H9 (cell line): ENCODE measurements around the gene PLRG1. TPM values are rescaled to one million over a fixed set of nuclear protein-coding genes. Genes with fewer than 3 reads are reported as not detected.

Source experiments
- DNase-seq: peaks from one replicate; pipeline ENCODE4 v3.0.0-alpha.2; 2017
- H2AFZ ChIP-seq: one replicate; pipeline ENCODE4 v1.6.1; 2013; ENCODE audit warnings: mild to moderate bottlenecking, low read length, control low read depth, moderate library complexity
- H2AK5ac ChIP-seq: 2 replicates; pipeline ENCODE4 v1.6.1; 2013; ENCODE audit warnings: low read length, control low read depth, mixed read lengths; ENCODE audit not compliant: insufficient read length
- H2BK120ac ChIP-seq: one replicate; pipeline ENCODE4 v1.6.1; 2013; ENCODE audit warnings: low read depth, mild to moderate bottlenecking, low read length, control low read depth, inconsistent platforms; ENCODE audit not compliant: poor library complexity, severe bottlenecking
- H2BK12ac ChIP-seq: 2 replicates; pipeline ENCODE4 v1.6.1; 2013; ENCODE audit warnings: low read length, control low read depth, mixed read lengths, low read depth; ENCODE audit not compliant: insufficient read length
- H2BK15ac ChIP-seq: 2 replicates; pipeline ENCODE4 v1.6.1; 2013; ENCODE audit warnings: low read depth, low read length, control low read depth
- H2BK20ac ChIP-seq: one replicate; pipeline ENCODE4 v1.6.1; 2013; ENCODE audit warnings: low read depth, mild to moderate bottlenecking, low read length, control low read depth, inconsistent platforms; ENCODE audit not compliant: poor library complexity, severe bottlenecking
- H2BK5ac ChIP-seq: 2 replicates; pipeline ENCODE4 v1.6.1; 2013; ENCODE audit warnings: low read length, control low read depth, mixed read lengths; ENCODE audit not compliant: insufficient read length
- H3K14ac ChIP-seq: 2 replicates; pipeline ENCODE4 v1.6.1; 2013; ENCODE audit warnings: low read length, control low read depth; ENCODE audit not compliant: insufficient read depth
- H3K18ac ChIP-seq: 2 replicates; pipeline ENCODE4 v1.6.1; 2013; ENCODE audit warnings: low read depth, mild to moderate bottlenecking, mixed read lengths, low read length, control low read depth; ENCODE audit not compliant: insufficient read length
- H3K23ac ChIP-seq: 2 replicates; pipeline ENCODE4 v1.6.1; 2013; ENCODE audit warnings: low read length, control low read depth, mixed read lengths, low read depth; ENCODE audit not compliant: insufficient read length
- H3K23me2 ChIP-seq: 2 replicates; pipeline ENCODE4 v1.6.1; 2013; ENCODE audit warnings: low read depth, mild to moderate bottlenecking, mixed read lengths, low read length, control low read depth; ENCODE audit not compliant: insufficient read length, poor library complexity, severe bottlenecking
- H3K27ac ChIP-seq: 2 replicates; pipeline ENCODE4 v1.5.1; 2013; ENCODE audit warnings: low read length, control low read depth, mixed read lengths, low read depth; ENCODE audit not compliant: insufficient read length
- H3K27me3 ChIP-seq: 2 replicates; pipeline ENCODE4 v1.6.1; 2013; ENCODE audit warnings: low read length, control low read depth, inconsistent platforms; ENCODE audit not compliant: insufficient read depth
- H3K4ac ChIP-seq: 2 replicates; pipeline ENCODE4 v1.6.1; 2013; ENCODE audit warnings: low read depth, mild to moderate bottlenecking, control low read depth, inconsistent platforms, low read length, moderate library complexity
- H3K4me1 ChIP-seq: 2 replicates; pipeline ENCODE4 v1.6.1; 2013; ENCODE audit warnings: low read length, control low read depth, inconsistent platforms; ENCODE audit not compliant: insufficient read depth
- H3K4me2 ChIP-seq: 2 replicates; pipeline ENCODE4 v1.6.1; 2013; ENCODE audit warnings: low read length, control low read depth, mixed read lengths; ENCODE audit not compliant: insufficient read length, insufficient read depth
- H3K56ac ChIP-seq: 2 replicates; pipeline ENCODE4 v1.6.1; 2013; ENCODE audit warnings: low read depth, mild to moderate bottlenecking, mixed read lengths, low read length, control low read depth; ENCODE audit not compliant: insufficient read length
- H3K79me1 ChIP-seq: 2 replicates; pipeline ENCODE4 v1.6.1; 2013; ENCODE audit warnings: low read depth, mild to moderate bottlenecking, moderate library complexity, low read length, control low read depth, inconsistent platforms; ENCODE audit not compliant: insufficient read depth, poor library complexity, severe bottlenecking
- H3K79me2 ChIP-seq: 2 replicates; pipeline ENCODE4 v1.6.1; 2013; ENCODE audit warnings: low read length, control low read depth, inconsistent platforms; ENCODE audit not compliant: insufficient read depth
- H3K9ac ChIP-seq: 2 replicates; pipeline ENCODE4 v1.6.1; 2013; ENCODE audit warnings: low read length, control low read depth, mixed read lengths; ENCODE audit not compliant: insufficient read length; ENCODE audit errors: extremely low read depth
- H3K9me3 ChIP-seq: one replicate; pipeline ENCODE4 v1.6.1; 2013; ENCODE audit warnings: low read depth, low read length, inconsistent platforms; ENCODE audit not compliant: control insufficient read depth
- H3T11ph ChIP-seq: one replicate; pipeline ENCODE4 v1.6.1; 2013; ENCODE audit warnings: mild to moderate bottlenecking, low read length, control low read depth, inconsistent platforms
- H4K20me1 ChIP-seq: one replicate; pipeline ENCODE4 v1.6.1; 2013; ENCODE audit not compliant: control insufficient read depth, insufficient read length, insufficient read depth
- H4K5ac ChIP-seq: 2 replicates; pipeline ENCODE4 v1.6.1; 2013; ENCODE audit warnings: low read depth, mild to moderate bottlenecking, mixed read lengths, low read length, control low read depth; ENCODE audit not compliant: insufficient read length
- H4K8ac ChIP-seq: replicated peaks from 2 replicates; pipeline ENCODE4 v1.6.1; 2013; ENCODE audit warnings: low read length, control low read depth, mixed read lengths, low read depth; ENCODE audit not compliant: insufficient read length
- H4K91ac ChIP-seq: 2 replicates; pipeline ENCODE4 v1.6.1; 2013; ENCODE audit warnings: low read depth, mild to moderate bottlenecking, moderate library complexity, mixed read lengths, low read length, control low read depth; ENCODE audit not compliant: insufficient read length
- H3K27ac Mint-ChIP-seq, 3 experiments: 2 replicates in 2 of 3; 3 replicates in 1 of 3; pipeline ENCODE4 v1.8.0; 2020 to 2021; ENCODE audit warnings: mixed read lengths in 3 of 3, mild to moderate bottlenecking in 1 of 3, moderate library complexity in 1 of 3
- H3K27me3 Mint-ChIP-seq: 2 replicates; pipeline ENCODE4 v1.8.0; 2021; ENCODE audit warnings: low read depth, mild to moderate bottlenecking, moderate library complexity, mixed read lengths
- H3K36me3 Mint-ChIP-seq, 3 experiments: 2 replicates in 2 of 3; 3 replicates in 1 of 3; pipeline ENCODE4 v1.8.0; 2020 to 2021; ENCODE audit warnings: low read depth in 3 of 3, mixed read lengths in 3 of 3; ENCODE audit not compliant: insufficient read depth in 1 of 3
- H3K4me1 Mint-ChIP-seq, 2 experiments: 2 replicates each; pipeline ENCODE4 v1.8.0; 2020; ENCODE audit warnings: mixed read lengths in 2 of 2
- H3K4me3 Mint-ChIP-seq, 2 experiments: 2 replicates in 1 of 2; 3 replicates in 1 of 2; pipeline ENCODE4 v1.8.0; 2020 to 2021; ENCODE audit warnings: mild to moderate bottlenecking in 2 of 2, mixed read lengths in 2 of 2, moderate library complexity in 1 of 2
- H3K9me3 Mint-ChIP-seq, 2 experiments: 2 replicates in 1 of 2; 3 replicates in 1 of 2; pipeline ENCODE4 v1.8.0; 2020; ENCODE audit warnings: mild to moderate bottlenecking in 2 of 2, mixed read lengths in 2 of 2, moderate library complexity in 1 of 2
- CTCF ChIP-seq: fragments of 200-600 bp; sonication (generic); conservative IDR thresholded peaks from 3 replicates; pipeline ENCODE4 v1.8.0; 2021; ENCODE audit warnings: antibody characterized with exemption, mild to moderate bottlenecking
- WGBS: extraction: QIAGEN DNeasy Blood & Tissue Kit; methylation state at CpG from one replicate; pipeline ENCODE4 v1.1.7; 2013; ENCODE audit warnings: missing lambda C conversion rate, low lambda C conversion rate, mixed read lengths; ENCODE audit not compliant: insufficient read length; ENCODE audit errors: extremely low coverage; 5-methylcytosine and 5-hydroxymethylcytosine counted together
- total RNA-seq: library from RNA; stranded (reverse); gene quantifications from 2 replicates; pipeline ENCODE4 v1.2.1, GENCODE V29; 2021

The PLRG1 gene
- total RNA-seq, 1 experiment from 2014 or later = 113 TPM

GRCh38 chr4:154591890-154592289 is 41.7 kb upstream of the PLRG1 start:
- Histone ChIP-seq H3K18ac (no peak overlapping the region), H2AK5ac (no peak overlapping the region), H2BK20ac (no peak overlapping the region), H3K23ac (no peak overlapping the region), H3K27ac (no peak overlapping the region), H3K79me2 (no peaks in the 10 kb centered on the region), H3K27me3 (no peaks in the 10 kb centered on the region), H4K5ac (no peak overlapping the region), H3K56ac (no peak overlapping the region), H4K91ac (no peak overlapping the region), H2BK5ac (no peak overlapping the region), H2BK15ac (no peak overlapping the region), H3T11ph (no peak overlapping the region), H3K4me1 (no peaks in the 10 kb centered on the region), H2BK12ac (no peak overlapping the region), H3K79me1 (no peaks in the 10 kb centered on the region), H3K4me2 (no peak overlapping the region), H3K14ac (no peak overlapping the region), H4K20me1 (no peaks in the 10 kb centered on the region), H3K9ac (no peak overlapping the region), H2BK120ac (no peak overlapping the region), H2AFZ (no peak overlapping the region), H3K23me2 (no peaks in the 10 kb centered on the region), H3K4ac (no peak overlapping the region), H4K8ac (no peak overlapping the region), H3K9me3 (no peaks in the 10 kb centered on the region)
- H3K4me1 Mint-ChIP-seq = peaks cover 8 to 11% of the 10 kb centered on the region in 2 experiments
- no peak overlapping the region for H3K4me3 Mint-ChIP-seq
- no peak overlapping the region for H3K27ac Mint-ChIP-seq
- no peaks in the 10 kb centered on the region for H3K36me3 Mint-ChIP-seq
- H3K27me3 Mint-ChIP-seq = no peaks in the 10 kb centered on the region
- no CpG with 5 or more reads among the region's 3 CpGs for WGBS
- no peak for DNase-seq
- TF ChIP-seq CTCF = no peak
- no peaks in the 10 kb centered on the region for H3K9me3 Mint-ChIP-seq
